GM18499 (cell line): ENCODE results near the gene RRM1.
"Not testable (repeated sequence)": the region's sequence is repeated elsewhere in the genome, so short reads cannot be mapped to it uniquely, and the experiment has no call there.

ENCODE experiments used
- ATAC-seq: cut with Tn5 transposase; IDR thresholded peaks from one replicate; pipeline ENCODE4 v1.9.1; 2021; ENCODE audit warnings: moderate number of reproducible peaks; ENCODE audit not compliant: insufficient read depth, unreplicated experiment

RRM1 gene

GRCh38 chr11:4127357-4127756 lies 32.8 kb downstream of the RRM1 start:
- no peak for ATAC-seq

GRCh38 chr11:4130219-4130618 lies 35.6 kb downstream of the RRM1 start:
- ATAC-seq: not testable (repeated sequence)

GRCh38 chr11:4134806-4135205 lies 40.2 kb downstream of the RRM1 start:
- no peak for ATAC-seq

- ATAC-seq: no peak
Observed at GRCh38 chr11:4138497-4138896, 43.9 kb downstream of the RRM1 start.

GRCh38 chr11:4140067-4140636 lies 45.6 kb downstream of the RRM1 start:
- ATAC-seq: no peak

GRCh38 chr11:4146070-4146771 lies 51.6 kb downstream of the RRM1 start:
- ATAC-seq: no peak

- ATAC-seq: no peak
Observed at GRCh38 chr11:4146772-4147098, 52.1 kb downstream of the RRM1 start.

- ATAC-seq: no peak
Observed at GRCh38 chr11:4154503-4154902, 59.9 kb downstream of the RRM1 start.

GRCh38 chr11:4156571-4156970 lies 62.0 kb downstream of the RRM1 start:
- no peak for ATAC-seq

GRCh38 chr11:4158818-4159217 lies 64.2 kb downstream of the RRM1 start:
- ATAC-seq: not testable (repeated sequence)

- ATAC-seq: no peak
Observed at GRCh38 chr11:4161305-4161704, 66.7 kb downstream of the RRM1 start.

GRCh38 chr11:4164884-4165590 lies 70.4 kb downstream of the RRM1 start:
- no peak for ATAC-seq

- no peak for ATAC-seq
Observed at GRCh38 chr11:4167292-4167691, 72.7 kb downstream of the RRM1 start.

GRCh38 chr11:4167758-4168157 lies 73.2 kb downstream of the RRM1 start:
- ATAC-seq: no peak

GRCh38 chr11:4175620-4176350 lies 81.2 kb downstream of the RRM1 start:
- not testable (repeated sequence) for ATAC-seq

- no peak for ATAC-seq
Observed at GRCh38 chr11:4178813-4179662, 84.4 kb downstream of the RRM1 start.

- no peak for ATAC-seq
Observed at GRCh38 chr11:4180441-4181183, 86.0 kb downstream of the RRM1 start.

- ATAC-seq: peak; percentile 44
Observed at GRCh38 chr11:4181782-4182721, 87.5 kb downstream of the RRM1 start.
